OCI-LY3 (cell line): ENCODE data around the gene MED28.

Experiments used
- H2AFZ ChIP-seq: fragments of 200-600, 300-600 bp; shearing (Covaris generic); 2 replicates; pipeline ENCODE4 v1.6.0; 2014; ENCODE audit warnings: antibody characterized with exemption, low read depth, low read length
- H3K27ac ChIP-seq: fragments of 200-600, 300-600 bp; sonication (generic); 2 replicates; pipeline ENCODE4 v1.5.1; 2014; ENCODE audit warnings: mild to moderate bottlenecking, low read length, moderate library complexity, mixed read lengths
- H3K27me3 ChIP-seq: fragments of 200-600, 300-600 bp; sonication (generic); 2 replicates; pipeline ENCODE4 v1.6.1; 2014; ENCODE audit warnings: low read depth, low read length, mixed read lengths
- H3K36me3 ChIP-seq: fragments of 200-600, 300-600 bp; sonication (generic); replicated peaks from 2 replicates; pipeline ENCODE3; 2014; ENCODE audit warnings: low read depth, low read length, mixed read lengths
- H3K4me1 ChIP-seq: fragments of 300-600, 200-600 bp; sonication (generic); 2 replicates; pipeline ENCODE4 v1.6.1; 2014; ENCODE audit warnings: low read length, mixed read lengths
- H3K4me2 ChIP-seq: fragments of 200-600, 300-600 bp; sonication (generic); 2 replicates; pipeline ENCODE4 v1.6.1; 2014; ENCODE audit warnings: low read length, mixed read lengths
- H3K4me3 ChIP-seq: fragments of 300-600, 200-600 bp; sonication (generic); 2 replicates; pipeline ENCODE4 v1.5.1; 2014; ENCODE audit warnings: antibody characterized with exemption, mild to moderate bottlenecking, low read length, moderate library complexity
- H3K79me2 ChIP-seq: fragments of 300-600, 200-600 bp; shearing (Covaris generic); 2 replicates; pipeline ENCODE4 v1.6.1; 2014; ENCODE audit warnings: mild to moderate bottlenecking, low read length, mixed read lengths
- H3K9ac ChIP-seq: fragments of 300-600, 200-600 bp; shearing (Covaris generic); 2 replicates; pipeline ENCODE4 v1.6.0; 2014; ENCODE audit warnings: mild to moderate bottlenecking, low read length, moderate library complexity
- H3K9me3 ChIP-seq: fragments of 200-600, 300-600 bp; shearing (Covaris generic); 2 replicates; pipeline ENCODE4 v1.6.1; 2014; ENCODE audit warnings: low read length, mixed read lengths; ENCODE audit not compliant: insufficient read depth
- H4K20me1 ChIP-seq: fragments of 200-600, 300-600 bp; sonication (generic); 2 replicates; pipeline ENCODE4 v1.6.1; 2016; ENCODE audit warnings: low read length, mixed read lengths; ENCODE audit not compliant: insufficient read depth
- CTCF ChIP-seq: fragments of 200-600, 300-600 bp; sonication (generic); IDR thresholded peaks from 2 replicates; pipeline ENCODE4 v1.5.1; 2014; ENCODE audit warnings: antibody characterized with exemption, low read length, low read depth
- EZH2phosphoT487 ChIP-seq: fragments of 200-600 bp; shearing (Covaris generic); IDR thresholded peaks from 2 replicates; pipeline ENCODE4 v1.6.1; 2018; ENCODE audit warnings: antibody characterized with exemption, mixed run types, low read depth

The MED28 gene

GRCh38 chr4:17589355-17589754 lies 25.1 kb upstream of the MED28 start:
- no peaks in the 10 kb centered on the region for H3K9me3 ChIP-seq
- H3K9ac ChIP-seq, result no peak overlapping the region
- no peak overlapping the region for H3K4me3 ChIP-seq
- peaks cover 24% of the 10 kb centered on the region for H3K4me1 ChIP-seq
- H3K79me2 ChIP-seq, result no peaks in the 10 kb centered on the region
- TF ChIP-seq EZH2phosphoT487 (no peak), CTCF (no peak)
- H3K36me3 ChIP-seq, result peaks cover 49% of the 10 kb centered on the region
- H2AFZ ChIP-seq, result no peak overlapping the region
- H3K27me3 ChIP-seq, result no peaks in the 10 kb centered on the region
- no peak overlapping the region for H3K4me2 ChIP-seq
- H4K20me1 ChIP-seq, result peaks cover 1% of the 10 kb centered on the region; the same call in 1 of the 2 replicates
- H3K27ac ChIP-seq, result no peak overlapping the region

DNA sequence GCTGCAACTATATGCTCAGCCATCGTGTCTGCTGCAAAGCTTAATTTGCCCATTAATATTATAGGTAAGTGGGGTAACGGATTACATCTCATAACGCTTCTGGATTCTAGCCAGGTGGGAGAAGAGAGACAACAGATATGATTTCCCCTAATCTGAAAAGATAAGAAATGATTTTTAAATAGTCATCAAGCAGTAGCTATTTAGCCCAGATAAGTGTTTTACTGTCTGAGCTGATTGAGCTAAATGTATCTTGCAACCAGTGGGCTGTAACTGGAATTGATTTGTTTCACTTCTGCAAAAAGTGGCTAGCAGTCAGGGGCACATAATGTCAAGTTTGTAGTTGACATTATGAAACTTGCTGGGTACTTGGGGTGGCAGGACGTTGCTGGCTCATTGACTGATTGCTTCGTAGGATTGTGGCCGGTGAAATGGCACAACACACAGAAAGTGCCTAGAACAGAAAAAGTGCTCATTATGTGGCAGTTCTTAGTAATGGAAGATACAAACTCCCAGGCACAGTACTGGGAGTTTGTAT lies 18.9 kb upstream of the MED28 start:
- Histone ChIP-seq H3K27me3 (no peaks in the 10 kb centered on the region), H3K79me2 (no peaks in the 10 kb centered on the region), H2AFZ (no peak overlapping the region), H3K4me2 (peak overlapping the region; percentile 57), H3K9me3 (no peaks in the 10 kb centered on the region), H3K4me1 (peaks cover 41% of the 10 kb centered on the region), H3K36me3 (peaks cover 55% of the 10 kb centered on the region), H3K4me3 (peak overlapping the region; percentile 38; the same call in 1 of the 2 replicates), H4K20me1 (peaks cover 12% of the 10 kb centered on the region), H3K9ac (no peak overlapping the region), H3K27ac (peak overlapping the region; percentile 33)
- TF ChIP-seq CTCF (no peak), EZH2phosphoT487 (no peak)

DNA sequence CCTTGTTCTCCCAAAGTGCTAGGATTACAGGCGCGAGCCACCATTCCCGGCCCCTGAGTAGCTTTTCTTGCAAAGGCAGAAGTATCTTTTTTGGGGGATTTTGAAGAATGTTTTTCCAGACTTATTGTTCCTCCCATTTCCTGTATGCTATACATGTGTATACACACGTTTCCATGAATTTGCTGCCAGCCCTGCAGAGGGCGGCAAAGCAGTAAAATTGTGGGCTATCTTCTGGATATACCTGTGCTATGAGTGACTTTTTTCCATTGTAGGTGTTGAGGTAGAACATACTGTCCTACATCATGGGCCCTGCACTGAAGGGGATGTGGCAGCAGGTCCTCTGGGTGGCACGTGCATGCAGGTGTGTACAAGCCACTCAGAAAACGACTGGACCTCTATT lies 16.9 kb upstream of the MED28 start:
- Histone ChIP-seq H3K79me2 (no peaks in the 10 kb centered on the region), H3K4me3 (no peak overlapping the region), H3K4me2 (no peak overlapping the region), H2AFZ (no peak overlapping the region), H3K9me3 (no peaks in the 10 kb centered on the region), H3K27me3 (no peaks in the 10 kb centered on the region), H3K36me3 (peaks cover 50% of the 10 kb centered on the region), H3K9ac (no peak overlapping the region), H3K27ac (no peak overlapping the region), H3K4me1 (peaks cover 36% of the 10 kb centered on the region), H4K20me1 (peaks cover 12% of the 10 kb centered on the region)
- TF ChIP-seq CTCF (peak; percentile 51), EZH2phosphoT487 (no peak)

DNA sequence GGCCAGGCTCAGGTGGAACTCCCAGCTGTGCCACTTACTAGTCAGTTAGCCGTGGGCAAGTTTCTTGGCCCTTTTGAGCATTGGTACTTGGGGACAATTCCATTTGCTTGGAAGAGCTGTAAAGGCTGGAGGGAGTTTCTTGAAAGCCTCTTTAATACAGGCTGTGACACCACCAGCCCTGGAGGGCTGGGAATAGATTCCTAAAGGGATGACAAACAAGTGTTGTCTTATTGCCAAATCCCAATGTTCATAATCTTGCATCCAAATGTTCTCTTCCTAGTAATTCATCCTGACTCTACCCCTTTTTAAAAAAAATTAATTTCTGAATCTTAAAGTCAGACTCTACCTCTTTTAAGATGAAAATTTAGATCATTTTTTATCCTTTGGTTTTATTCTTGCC lies 14.6 kb upstream of the MED28 start:
- H3K9me3 ChIP-seq, result no peaks in the 10 kb centered on the region
- H3K4me3 ChIP-seq, result no peak overlapping the region
- no peak overlapping the region for H3K27ac ChIP-seq
- H3K79me2 ChIP-seq, result no peaks in the 10 kb centered on the region
- peaks cover 37% of the 10 kb centered on the region for H3K36me3 ChIP-seq
- peaks cover 13% of the 10 kb centered on the region for H3K4me1 ChIP-seq
- no peaks in the 10 kb centered on the region for H3K27me3 ChIP-seq
- H3K9ac ChIP-seq, result no peak overlapping the region
- peaks cover 8% of the 10 kb centered on the region for H4K20me1 ChIP-seq
- H2AFZ ChIP-seq, result no peak overlapping the region
- TF ChIP-seq CTCF (no peak), EZH2phosphoT487 (no peak)
- H3K4me2 ChIP-seq, result no peak overlapping the region
